CD4-positive, alpha-beta T cell (primary cell): ENCODE results near the gene PSRC1. TPM values are rescaled to one million over a fixed set of nuclear protein-coding genes. Genes with fewer than 3 reads are reported as not detected.
A peak's percentile ranks its signal among the peaks of the same experiment; 100 is the strongest.

ENCODE experiments used
- ATAC-seq: fragments of 200-7000 bp; cut with Tn5 transposase; one replicate; pipeline ENCODE4 v1.10.0; 2022; ENCODE audit warnings: mild to moderate bottlenecking; ENCODE audit not compliant: poor library complexity
- CTCF ChIA-PET: fragments of 350-600 bp; sonication (Branson Sonifier 250); formaldehyde crosslinking; loops from one replicate; lab custom pipeline; 2021; ENCODE audit warnings: antibody characterized with exemption, inconsistent platforms; lab: Charles Lee
- POLR2A ChIA-PET: fragments of 350-600 bp; sonication (Branson Sonifier 250); formaldehyde crosslinking; loops from one replicate; lab custom pipeline; 2021; ENCODE audit warnings: antibody characterized with exemption, inconsistent platforms; lab: Charles Lee
- DNase-seq, 14 experiments: peaks; one replicate each; pipeline ENCODE4 v3.0.0-alpha.2; 2013 to 2020; ENCODE audit warnings: mixed read lengths in 2 of 14
- H3K27ac ChIP-seq, 2 donors: one replicate each; pipeline versions ENCODE4 v1.5.1 to v1.7.0; 2013; ENCODE audit warnings: low read length in 2 of 2, low read depth in 1 of 2, mild to moderate bottlenecking in 1 of 2
- H3K27me3 ChIP-seq, 2 experiments: 1 replicate in 1 of 2; 2 replicates in 1 of 2; pipeline versions ENCODE4 v1.6.1 to v1.7.0; 2013; ENCODE audit warnings: low read length in 2 of 2, control low read depth in 1 of 2, mild to moderate bottlenecking in 1 of 2, moderate library complexity in 1 of 2; ENCODE audit not compliant: insufficient read depth in 2 of 2, control insufficient read depth in 1 of 2
- H3K36me3 ChIP-seq: one replicate; pipeline ENCODE4 v1.6.1; 2013; ENCODE audit warnings: low read length, control low read depth; ENCODE audit not compliant: insufficient read depth
- H3K4me1 ChIP-seq: one replicate; pipeline ENCODE4 v1.6.1; 2013; ENCODE audit warnings: low read length, control low read depth; ENCODE audit not compliant: insufficient read depth
- H3K4me3 ChIP-seq: one replicate; pipeline ENCODE4 v1.5.1; 2013; ENCODE audit warnings: mild to moderate bottlenecking, low read length, moderate library complexity
- H3K9me3 ChIP-seq, 2 experiments: 1 replicate in 1 of 2; 2 replicates in 1 of 2; pipeline versions ENCODE4 v1.6.1 to v1.7.0; 2013; ENCODE audit warnings: low read length in 2 of 2, mild to moderate bottlenecking in 2 of 2, control low read depth in 1 of 2, moderate library complexity in 1 of 2; ENCODE audit not compliant: control insufficient read depth in 1 of 2, insufficient read depth in 1 of 2
- H3K27ac Mint-ChIP-seq: one replicate; pipeline ENCODE4 v1.8.0; 2020; ENCODE audit warnings: mixed read lengths
- H3K27me3 Mint-ChIP-seq: one replicate; pipeline ENCODE4 v1.8.0; 2021; ENCODE audit warnings: mixed read lengths
- H3K36me3 Mint-ChIP-seq: one replicate; pipeline ENCODE4 v1.8.0; 2021; ENCODE audit warnings: low read depth, mixed read lengths
- H3K4me1 Mint-ChIP-seq: one replicate; pipeline ENCODE4 v1.8.0; 2021; ENCODE audit warnings: low read depth, mixed read lengths
- H3K4me3 Mint-ChIP-seq: one replicate; pipeline ENCODE4 v1.8.0; 2020; ENCODE audit warnings: mild to moderate bottlenecking, mixed read lengths
- H3K9me3 Mint-ChIP-seq: one replicate; pipeline ENCODE4 v1.8.0; 2020; ENCODE audit warnings: mixed read lengths
- intact Hi-C, 2 experiments: fragments of 100-400 bp; cut with DNase I in 1 of 2; cut with micrococcal nuclease in 1 of 2; formaldehyde crosslinking; loops; one replicate each; pipeline versions ENCODE4 v1.15.1 to v1.9.0; 2023 to 2025; cut with DNase I, micrococcal nuclease
- total RNA-seq, 174 experiments: library from RNA in 2 of 174; stranded (reverse) in 2 of 174; gene quantifications; one replicate each; pipeline ENCODE4 v1.2.3 and lab custom pipeline; 2021 to 2026
- TF ChIP-seq, protein P1 (sequence below): fragments of 200-600 bp; IDR thresholded peaks from one replicate; pipeline ENCODE4 v1.8.0; 2022; ENCODE audit warnings: antibody characterized with exemption, mild to moderate bottlenecking

The PSRC1 gene
- total RNA-seq, 2 experiments from 2014 or later = 0.22 to 0.91 TPM

DNA sequence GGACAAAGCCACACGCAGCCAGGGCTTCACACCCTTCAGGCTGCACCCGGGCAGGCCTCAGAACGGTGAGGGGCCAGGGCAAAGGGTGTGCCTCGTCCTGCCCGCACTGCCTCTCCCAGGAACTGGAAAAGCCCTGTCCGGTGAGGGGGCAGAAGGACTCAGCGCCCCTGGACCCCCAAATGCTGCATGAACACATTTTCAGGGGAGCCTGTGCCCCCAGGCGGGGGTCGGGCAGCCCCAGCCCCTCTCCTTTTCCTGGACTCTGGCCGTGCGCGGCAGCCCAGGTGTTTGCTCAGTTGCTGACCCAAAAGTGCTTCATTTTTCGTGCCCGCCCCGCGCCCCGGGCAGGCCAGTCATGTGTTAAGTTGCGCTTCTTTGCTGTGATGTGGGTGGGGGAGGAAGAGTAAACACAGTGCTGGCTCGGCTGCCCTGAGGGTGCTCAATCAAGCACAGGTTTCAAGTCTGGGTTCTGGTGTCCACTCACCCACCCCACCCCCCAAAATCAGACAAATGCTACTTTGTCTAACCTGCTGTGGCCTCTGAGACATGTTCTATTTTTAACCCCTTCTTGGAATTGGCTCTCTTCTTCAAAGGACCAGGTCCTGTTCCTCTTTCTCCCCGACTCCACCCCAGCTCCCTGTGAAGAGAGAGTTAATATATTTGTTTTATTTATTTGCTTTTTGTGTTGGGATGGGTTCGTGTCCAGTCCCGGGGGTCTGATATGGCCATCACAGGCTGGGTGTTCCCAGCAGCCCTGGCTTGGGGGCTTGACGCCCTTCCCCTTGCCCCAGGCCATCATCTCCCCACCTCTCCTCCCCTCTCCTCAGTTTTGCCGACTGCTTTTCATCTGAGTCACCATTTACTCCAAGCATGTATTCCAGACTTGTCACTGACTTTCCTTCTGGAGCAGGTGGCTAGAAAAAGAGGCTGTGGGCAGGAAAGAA is 8.1 kb downstream of the PSRC1 start:
- H3K36me3 ChIP-seq = no peaks in the 10 kb centered on the region
- H3K4me3 Mint-ChIP-seq = no peak overlapping the region
- peaks cover 6% of the 10 kb centered on the region for H3K4me1 ChIP-seq
- no peak for ATAC-seq
- no peaks in the 10 kb centered on the region for H3K36me3 Mint-ChIP-seq
- no peak overlapping the region for H3K27ac ChIP-seq
- TF ChIP-seq, protein P1, sequence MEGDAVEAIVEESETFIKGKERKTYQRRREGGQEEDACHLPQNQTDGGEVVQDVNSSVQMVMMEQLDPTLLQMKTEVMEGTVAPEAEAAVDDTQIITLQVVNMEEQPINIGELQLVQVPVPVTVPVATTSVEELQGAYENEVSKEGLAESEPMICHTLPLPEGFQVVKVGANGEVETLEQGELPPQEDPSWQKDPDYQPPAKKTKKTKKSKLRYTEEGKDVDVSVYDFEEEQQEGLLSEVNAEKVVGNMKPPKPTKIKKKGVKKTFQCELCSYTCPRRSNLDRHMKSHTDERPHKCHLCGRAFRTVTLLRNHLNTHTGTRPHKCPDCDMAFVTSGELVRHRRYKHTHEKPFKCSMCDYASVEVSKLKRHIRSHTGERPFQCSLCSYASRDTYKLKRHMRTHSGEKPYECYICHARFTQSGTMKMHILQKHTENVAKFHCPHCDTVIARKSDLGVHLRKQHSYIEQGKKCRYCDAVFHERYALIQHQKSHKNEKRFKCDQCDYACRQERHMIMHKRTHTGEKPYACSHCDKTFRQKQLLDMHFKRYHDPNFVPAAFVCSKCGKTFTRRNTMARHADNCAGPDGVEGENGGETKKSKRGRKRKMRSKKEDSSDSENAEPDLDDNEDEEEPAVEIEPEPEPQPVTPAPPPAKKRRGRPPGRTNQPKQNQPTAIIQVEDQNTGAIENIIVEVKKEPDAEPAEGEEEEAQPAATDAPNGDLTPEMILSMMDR = no peak
- H3K9me3 ChIP-seq = no peaks in the 10 kb centered on the region
- H3K27ac Mint-ChIP-seq = no peak overlapping the region
- H3K27me3 ChIP-seq = no peaks in the 10 kb centered on the region
- POLR2A ChIA-PET = no interaction called here
- H3K9me3 Mint-ChIP-seq = no peaks in the 10 kb centered on the region
- intact Hi-C loops = no loop called here
- no peak overlapping the region for H3K4me3 ChIP-seq
- DNase-seq = no peak
- no peaks in the 10 kb centered on the region for H3K27me3 Mint-ChIP-seq
- CTCF ChIA-PET = no interaction called here
- H3K4me1 Mint-ChIP-seq = no peaks in the 10 kb centered on the region

DNA sequence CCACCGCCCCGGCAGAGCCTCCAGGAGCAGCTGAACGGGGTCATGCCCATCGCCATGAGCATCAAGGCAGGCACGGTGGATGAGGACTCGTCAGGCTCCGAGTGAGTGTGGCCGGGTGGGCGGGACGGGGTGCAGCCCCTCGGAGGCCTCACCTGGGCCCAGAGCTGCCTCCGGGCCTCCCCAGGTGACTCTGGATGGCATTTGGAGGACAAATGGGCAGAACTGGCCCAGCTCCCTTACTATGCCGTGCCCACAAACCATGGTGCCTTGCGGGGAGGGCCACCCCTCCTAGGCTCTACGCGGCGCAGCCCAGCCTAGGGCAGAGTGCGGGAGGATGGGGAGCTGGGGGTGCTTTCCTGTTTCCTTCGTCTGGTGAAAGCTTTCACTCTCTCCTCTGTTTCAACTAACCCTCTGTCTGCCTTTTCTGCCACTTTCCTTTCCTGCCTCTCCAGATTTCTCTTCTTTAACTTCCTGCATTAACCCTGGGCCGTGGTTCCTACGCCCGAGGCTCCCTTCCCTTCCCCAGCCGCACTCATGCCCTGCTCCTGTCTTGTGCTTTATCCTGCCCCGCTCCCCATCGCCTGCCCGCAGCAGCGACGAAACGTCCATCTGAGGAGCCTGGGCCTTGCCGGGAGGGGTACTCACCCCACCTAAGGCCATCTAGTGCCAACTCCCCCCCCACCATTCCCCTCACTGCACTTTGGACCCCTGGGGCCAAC is 9.2 kb downstream of the PSRC1 start:
- no peaks in the 10 kb centered on the region for H3K9me3 Mint-ChIP-seq
- ChIA-PET CTCF (no interaction called here), POLR2A (no interaction called here)
- Histone ChIP-seq H3K27ac (no peak overlapping the region), H3K36me3 (no peaks in the 10 kb centered on the region), H3K9me3 (no peaks in the 10 kb centered on the region), H3K27me3 (no peaks in the 10 kb centered on the region), H3K4me1 (peaks cover 6% of the 10 kb centered on the region), H3K4me3 (no peak overlapping the region)
- no peak overlapping the region for H3K27ac Mint-ChIP-seq
- H3K4me3 Mint-ChIP-seq = no peak overlapping the region
- no peaks in the 10 kb centered on the region for H3K27me3 Mint-ChIP-seq
- intact Hi-C loops = no loop called here
- TF ChIP-seq, protein P1 = no peak
- ATAC-seq (no peak), DNase-seq (peak in 1 of 14 experiments; percentile 2)
- no peaks in the 10 kb centered on the region for H3K4me1 Mint-ChIP-seq
- no peaks in the 10 kb centered on the region for H3K36me3 Mint-ChIP-seq

DNA sequence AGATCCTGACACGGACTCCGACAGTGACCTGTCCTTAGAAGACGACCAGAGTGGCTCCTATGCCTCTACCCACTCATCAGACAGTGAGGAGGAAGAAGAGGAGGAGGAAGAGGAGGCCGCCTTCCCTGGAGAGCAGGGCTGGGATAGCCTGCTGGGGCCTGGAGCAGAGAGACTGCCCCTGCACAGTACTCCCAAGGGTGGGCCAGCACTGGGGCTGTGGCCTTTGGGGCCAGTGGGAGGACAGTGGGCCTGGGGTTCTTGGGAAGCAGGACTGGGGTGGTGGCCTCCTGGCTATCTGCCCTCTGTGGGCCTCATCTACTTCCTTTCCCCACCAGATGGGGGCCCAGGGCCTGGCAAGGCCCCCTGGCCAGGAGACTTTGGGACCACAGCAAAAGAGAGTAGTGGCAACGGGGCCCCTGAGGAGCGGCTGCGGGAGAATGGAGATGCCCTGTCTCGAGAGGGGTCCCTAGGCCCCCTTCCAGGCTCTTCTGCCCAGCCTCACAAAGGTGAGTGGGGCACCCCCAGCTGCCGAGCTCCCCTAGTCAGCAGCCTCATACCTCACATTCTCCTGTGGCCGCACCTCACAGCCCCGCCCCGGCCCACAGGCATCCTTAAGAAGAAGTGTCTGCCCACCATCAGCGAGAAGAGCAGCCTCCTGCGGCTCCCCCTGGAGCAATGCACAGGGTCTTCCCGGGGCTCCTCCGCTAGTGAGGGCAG is 10.0 kb downstream of the PSRC1 start:
- Mint-ChIP-seq H3K4me1 (no peaks in the 10 kb centered on the region), H3K36me3 (no peaks in the 10 kb centered on the region), H3K9me3 (no peaks in the 10 kb centered on the region), H3K27me3 (no peaks in the 10 kb centered on the region), H3K27ac (no peak overlapping the region), H3K4me3 (no peak overlapping the region)
- ATAC-seq = no peak
- Histone ChIP-seq H3K4me1 (peaks cover 6% of the 10 kb centered on the region), H3K27ac (no peak overlapping the region), H3K9me3 (no peaks in the 10 kb centered on the region), H3K4me3 (no peak overlapping the region), H3K27me3 (no peaks in the 10 kb centered on the region), H3K36me3 (no peaks in the 10 kb centered on the region)
- intact Hi-C loops = no loop called here
- DNase-seq = peak in 1 of 14 experiments; percentile 2
- ChIA-PET POLR2A (no interaction called here), CTCF (no interaction called here)
- TF ChIP-seq, protein P1 = no peak
